Liver (tissue), 9 donors: ENCODE results near the gene BCL2L1. TPM values are rescaled to one million over a fixed set of nuclear protein-coding genes. Genes with fewer than 3 reads are reported as not detected.

Experiments
- DNase-seq: peaks from one replicate; pipeline ENCODE4 v3.0.0-alpha.2; 2017; ENCODE audit warnings: low spot score
- H3K27ac ChIP-seq, 2 donors: one replicate each; pipeline ENCODE4 v1.7.0; 2013; ENCODE audit warnings: inconsistent platforms in 2 of 2, low read length in 2 of 2, control low read depth in 1 of 2, low read depth in 1 of 2, mild to moderate bottlenecking in 1 of 2
- H3K27me3 ChIP-seq, 4 donors: one replicate each; pipeline versions ENCODE4 v1.6.1 to v1.7.0; 2013; ENCODE audit warnings: low read length in 3 of 4, inconsistent platforms in 1 of 4, mild to moderate bottlenecking in 1 of 4, moderate library complexity in 1 of 4; ENCODE audit not compliant: control insufficient read depth in 4 of 4, insufficient read depth in 4 of 4
- H3K36me3 ChIP-seq, 4 donors: one replicate each; pipeline versions ENCODE4 v1.6.1 to v1.7.0; 2013; ENCODE audit warnings: low read length in 3 of 4, mild to moderate bottlenecking in 3 of 4, low read depth in 1 of 4, moderate library complexity in 1 of 4; ENCODE audit not compliant: control insufficient read depth in 4 of 4, insufficient read depth in 3 of 4
- H3K4me1 ChIP-seq, 4 donors: one replicate each; pipeline versions ENCODE4 v1.6.1 to v1.7.0; 2013; ENCODE audit warnings: low read length in 3 of 4, mild to moderate bottlenecking in 3 of 4, moderate library complexity in 1 of 4; ENCODE audit not compliant: control insufficient read depth in 4 of 4, insufficient read depth in 4 of 4
- H3K4me3 ChIP-seq, 3 donors: one replicate each; pipeline versions ENCODE4 v1.6.1 to v1.7.0; 2013; ENCODE audit warnings: low read length in 3 of 3, control low read depth in 1 of 3, low read depth in 1 of 3, mild to moderate bottlenecking in 1 of 3
- H3K9ac ChIP-seq, 2 donors: one replicate each; pipeline ENCODE4 v1.7.0; 2013; ENCODE audit warnings: low read length in 2 of 2, mild to moderate bottlenecking in 2 of 2, moderate library complexity in 2 of 2, control low read depth in 1 of 2, low read depth in 1 of 2
- H3K9me3 ChIP-seq, 4 donors: one replicate each; pipeline versions ENCODE4 v1.6.1 to v1.7.0; 2013; ENCODE audit warnings: low read length in 3 of 4; ENCODE audit not compliant: control insufficient read depth in 4 of 4
- EGR1 ChIP-seq, 2 donors: IDR thresholded peaks; 2 replicates each; pipeline ENCODE4 v1.6.1; 2016 to 2018; ENCODE audit warnings: antibody characterized with exemption in 2 of 2, low read depth in 2 of 2
- FOXA1 ChIP-seq: IDR thresholded peaks from 2 replicates; pipeline ENCODE4 v1.6.1; 2016; ENCODE audit warnings: antibody characterized with exemption
- FOXA2 ChIP-seq: IDR thresholded peaks from 2 replicates; pipeline ENCODE4 v1.6.1; 2016; ENCODE audit warnings: antibody characterized with exemption
- GABPA ChIP-seq, 2 donors: IDR thresholded peaks in 1 of 2; conservative IDR thresholded peaks in 1 of 2; 2 replicates each; pipeline ENCODE4 v1.6.1; 2016; ENCODE audit warnings: antibody characterized with exemption in 2 of 2, mild to moderate bottlenecking in 1 of 2, moderate library complexity in 1 of 2
- HNF4A ChIP-seq, 2 donors: conservative IDR thresholded peaks; 2 replicates each; pipeline ENCODE4 v1.6.1; 2016; ENCODE audit warnings: antibody characterized with exemption in 2 of 2, mild to moderate bottlenecking in 2 of 2
- HNF4G ChIP-seq: IDR thresholded peaks from 2 replicates; pipeline ENCODE4 v1.6.1; 2016; ENCODE audit warnings: antibody characterized with exemption
- JUND ChIP-seq, 2 donors: IDR thresholded peaks; 2 replicates each; pipeline ENCODE4 v1.6.1; 2016; ENCODE audit warnings: antibody characterized with exemption in 2 of 2
- MAX ChIP-seq: IDR thresholded peaks from 2 replicates; pipeline ENCODE4 v1.6.1; 2016; ENCODE audit warnings: antibody characterized with exemption
- NR2F2 ChIP-seq: IDR thresholded peaks from 2 replicates; pipeline ENCODE4 v1.6.1; 2016; ENCODE audit warnings: antibody characterized with exemption
- RAD21 ChIP-seq, 2 donors: IDR thresholded peaks; 2 replicates each; pipeline ENCODE4 v1.6.1; 2016; ENCODE audit warnings: antibody characterized with exemption in 2 of 2, mild to moderate bottlenecking in 2 of 2
- RXRA ChIP-seq, 2 donors: IDR thresholded peaks; 2 replicates each; pipeline ENCODE4 v1.6.1; 2017 to 2018; ENCODE audit warnings: antibody characterized with exemption in 2 of 2, mild to moderate bottlenecking in 1 of 2
- SP1 ChIP-seq: IDR thresholded peaks from 2 replicates; pipeline ENCODE4 v1.6.1; 2018; ENCODE audit warnings: antibody characterized with exemption, mild to moderate bottlenecking
- TAF1 ChIP-seq: conservative IDR thresholded peaks from 2 replicates; pipeline ENCODE4 v1.6.1; 2016; ENCODE audit warnings: antibody characterized with exemption, mild to moderate bottlenecking
- YY1 ChIP-seq: IDR thresholded peaks from 2 replicates; pipeline ENCODE4 v1.6.1; 2016; ENCODE audit warnings: antibody characterized with exemption, mild to moderate bottlenecking
- WGBS: extraction: QIAGEN DNeasy Blood & Tissue Kit; methylation state at CpG from one replicate; pipeline ENCODE4 v1.1.7; 2013; 5-methylcytosine and 5-hydroxymethylcytosine counted together
- polyA plus RNA-seq, 2 donors: library from polyadenylated mRNA; stranded (reverse) in 1 of 2; unstranded in 1 of 2; fragments of 200-250 nt in 1 of 2; fragments of >200 nt in 1 of 2; fragmentation: Nextera tagmentation in 1 of 2; extraction: Ambion mirVana in 1 of 2; gene quantifications; one replicate each; pipeline versions ENCODE4 v1.2.1 to v1.2.3, GENCODE V29; 2013 to 2015
- total RNA-seq, 2 donors: library from RNA; depleted of rRNA; stranded (reverse); fragments of >200 nt; gene quantifications; one replicate each; pipeline ENCODE4 v1.2.3, GENCODE V29; 2014
- TF ChIP-seq, protein P1 (sequence below): fragments of 150-350 bp; IDR thresholded peaks from 2 replicates; pipeline ENCODE4 v1.5.1; 2017; ENCODE audit warnings: improper control_type of control experiment, low read depth, low read length; ENCODE audit not compliant: missing input control
- TF ChIP-seq, protein P2 (sequence below): IDR thresholded peaks from 2 replicates; pipeline ENCODE4 v1.6.1; 2016; ENCODE audit warnings: antibody characterized with exemption, mild to moderate bottlenecking
- TF ChIP-seq, protein P3 (sequence below): IDR thresholded peaks from 2 replicates; pipeline ENCODE4 v1.6.1; 2016; ENCODE audit warnings: antibody characterized with exemption
- donor health status: healthy.
- donor health status: healthy.
- donor health status: healthy.
- donor health status: healthy.
- donor health status: healthy.

Gene BCL2L1
- total and polyA plus RNA-seq, 4 donors, result 29.7 to 124 (median 46.0) TPM

- peak overlapping the region in 1 of 2 donors; percentile 77 for H3K27ac ChIP-seq
- H3K4me1 ChIP-seq, result peaks cover 21 to 74% (median 63%) of the 10 kb centered on the region in 4 donors
- DNase-seq, result peak; percentile 64
- H3K36me3 ChIP-seq, result peaks cover 0 to 5% (median 3%) of the 10 kb centered on the region in 4 donors
- no peaks in the 10 kb centered on the region for H3K9me3 ChIP-seq
- no peaks in the 10 kb centered on the region for H3K27me3 ChIP-seq
- TF ChIP-seq JUND (IDR thresholded peaks at IDR 0.05), result no peak
- TF ChIP-seq, protein P1, sequence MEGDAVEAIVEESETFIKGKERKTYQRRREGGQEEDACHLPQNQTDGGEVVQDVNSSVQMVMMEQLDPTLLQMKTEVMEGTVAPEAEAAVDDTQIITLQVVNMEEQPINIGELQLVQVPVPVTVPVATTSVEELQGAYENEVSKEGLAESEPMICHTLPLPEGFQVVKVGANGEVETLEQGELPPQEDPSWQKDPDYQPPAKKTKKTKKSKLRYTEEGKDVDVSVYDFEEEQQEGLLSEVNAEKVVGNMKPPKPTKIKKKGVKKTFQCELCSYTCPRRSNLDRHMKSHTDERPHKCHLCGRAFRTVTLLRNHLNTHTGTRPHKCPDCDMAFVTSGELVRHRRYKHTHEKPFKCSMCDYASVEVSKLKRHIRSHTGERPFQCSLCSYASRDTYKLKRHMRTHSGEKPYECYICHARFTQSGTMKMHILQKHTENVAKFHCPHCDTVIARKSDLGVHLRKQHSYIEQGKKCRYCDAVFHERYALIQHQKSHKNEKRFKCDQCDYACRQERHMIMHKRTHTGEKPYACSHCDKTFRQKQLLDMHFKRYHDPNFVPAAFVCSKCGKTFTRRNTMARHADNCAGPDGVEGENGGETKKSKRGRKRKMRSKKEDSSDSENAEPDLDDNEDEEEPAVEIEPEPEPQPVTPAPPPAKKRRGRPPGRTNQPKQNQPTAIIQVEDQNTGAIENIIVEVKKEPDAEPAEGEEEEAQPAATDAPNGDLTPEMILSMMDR, result no peak
- no peak for TF ChIP-seq NR2F2
- TF ChIP-seq TAF1, result no peak
- no peak for TF ChIP-seq EGR1 (IDR thresholded peaks at IDR 0.05; ENCODE audit: low read depth in 2 of 2)
- TF ChIP-seq, protein P2, sequence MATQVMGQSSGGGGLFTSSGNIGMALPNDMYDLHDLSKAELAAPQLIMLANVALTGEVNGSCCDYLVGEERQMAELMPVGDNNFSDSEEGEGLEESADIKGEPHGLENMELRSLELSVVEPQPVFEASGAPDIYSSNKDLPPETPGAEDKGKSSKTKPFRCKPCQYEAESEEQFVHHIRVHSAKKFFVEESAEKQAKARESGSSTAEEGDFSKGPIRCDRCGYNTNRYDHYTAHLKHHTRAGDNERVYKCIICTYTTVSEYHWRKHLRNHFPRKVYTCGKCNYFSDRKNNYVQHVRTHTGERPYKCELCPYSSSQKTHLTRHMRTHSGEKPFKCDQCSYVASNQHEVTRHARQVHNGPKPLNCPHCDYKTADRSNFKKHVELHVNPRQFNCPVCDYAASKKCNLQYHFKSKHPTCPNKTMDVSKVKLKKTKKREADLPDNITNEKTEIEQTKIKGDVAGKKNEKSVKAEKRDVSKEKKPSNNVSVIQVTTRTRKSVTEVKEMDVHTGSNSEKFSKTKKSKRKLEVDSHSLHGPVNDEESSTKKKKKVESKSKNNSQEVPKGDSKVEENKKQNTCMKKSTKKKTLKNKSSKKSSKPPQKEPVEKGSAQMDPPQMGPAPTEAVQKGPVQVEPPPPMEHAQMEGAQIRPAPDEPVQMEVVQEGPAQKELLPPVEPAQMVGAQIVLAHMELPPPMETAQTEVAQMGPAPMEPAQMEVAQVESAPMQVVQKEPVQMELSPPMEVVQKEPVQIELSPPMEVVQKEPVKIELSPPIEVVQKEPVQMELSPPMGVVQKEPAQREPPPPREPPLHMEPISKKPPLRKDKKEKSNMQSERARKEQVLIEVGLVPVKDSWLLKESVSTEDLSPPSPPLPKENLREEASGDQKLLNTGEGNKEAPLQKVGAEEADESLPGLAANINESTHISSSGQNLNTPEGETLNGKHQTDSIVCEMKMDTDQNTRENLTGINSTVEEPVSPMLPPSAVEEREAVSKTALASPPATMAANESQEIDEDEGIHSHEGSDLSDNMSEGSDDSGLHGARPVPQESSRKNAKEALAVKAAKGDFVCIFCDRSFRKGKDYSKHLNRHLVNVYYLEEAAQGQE, result no peak
- TF ChIP-seq, protein P3, sequence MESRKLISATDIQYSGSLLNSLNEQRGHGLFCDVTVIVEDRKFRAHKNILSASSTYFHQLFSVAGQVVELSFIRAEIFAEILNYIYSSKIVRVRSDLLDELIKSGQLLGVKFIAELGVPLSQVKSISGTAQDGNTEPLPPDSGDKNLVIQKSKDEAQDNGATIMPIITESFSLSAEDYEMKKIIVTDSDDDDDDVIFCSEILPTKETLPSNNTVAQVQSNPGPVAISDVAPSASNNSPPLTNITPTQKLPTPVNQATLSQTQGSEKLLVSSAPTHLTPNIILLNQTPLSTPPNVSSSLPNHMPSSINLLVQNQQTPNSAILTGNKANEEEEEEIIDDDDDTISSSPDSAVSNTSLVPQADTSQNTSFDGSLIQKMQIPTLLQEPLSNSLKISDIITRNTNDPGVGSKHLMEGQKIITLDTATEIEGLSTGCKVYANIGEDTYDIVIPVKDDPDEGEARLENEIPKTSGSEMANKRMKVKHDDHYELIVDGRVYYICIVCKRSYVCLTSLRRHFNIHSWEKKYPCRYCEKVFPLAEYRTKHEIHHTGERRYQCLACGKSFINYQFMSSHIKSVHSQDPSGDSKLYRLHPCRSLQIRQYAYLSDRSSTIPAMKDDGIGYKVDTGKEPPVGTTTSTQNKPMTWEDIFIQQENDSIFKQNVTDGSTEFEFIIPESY, result no peak
- no peak for TF ChIP-seq HNF4G
- TF ChIP-seq RXRA (IDR thresholded peaks at IDR 0.05), result no peak
- no peak for TF ChIP-seq HNF4A (conservative IDR thresholded peaks at IDR 0.05)
- no peak overlapping the region for H3K4me3 ChIP-seq
- H3K9ac ChIP-seq, result no peak overlapping the region
- WGBS, result 78% methylated on average over 5 of the region's 5 CpGs
These were observed 12.1 kb downstream of the BCL2L1 start for GRCh38 chr20:31710423-31711108.

GRCh38 chr20:31709939-31710338 lies 12.7 kb downstream of the BCL2L1 start:
- WGBS, result 89% methylated on average over 5 of the region's 5 CpGs
- Histone ChIP-seq H3K4me1 (peaks cover 21 to 80% (median 69%) of the 10 kb centered on the region in 4 donors), H3K4me3 (no peak overlapping the region), H3K27me3 (no peaks in the 10 kb centered on the region), H3K36me3 (peaks cover 0 to 5% (median 3%) of the 10 kb centered on the region in 4 donors), H3K27ac (no peak overlapping the region), H3K9me3 (no peaks in the 10 kb centered on the region), H3K9ac (no peak overlapping the region)
- DNase-seq, result no peak
- TF ChIP-seq TAF1, result no peak
- no peak for TF ChIP-seq JUND (IDR thresholded peaks at IDR 0.05)
- no peak for TF ChIP-seq FOXA2
- TF ChIP-seq MAX, result no peak
- no peak for TF ChIP-seq YY1
- TF ChIP-seq SP1, result no peak
- no peak for TF ChIP-seq RXRA (IDR thresholded peaks at IDR 0.05)
- TF ChIP-seq FOXA1, result no peak
- no peak for TF ChIP-seq EGR1 (IDR thresholded peaks at IDR 0.05; ENCODE audit: low read depth in 2 of 2)
- no peak for TF ChIP-seq HNF4G
- TF ChIP-seq, protein P1, result no peak
- TF ChIP-seq RAD21 (IDR thresholded peaks at IDR 0.05), result no peak
- TF ChIP-seq, protein P2, result no peak
- TF ChIP-seq GABPA (IDR thresholded peaks at IDR 0.05 in 1 of 2, conservative IDR thresholded peaks at IDR 0.05 in 1 of 2), result no peak
